Measurements from ENCODE around the gene EML6.
A peak's percentile ranks its signal among the peaks of the same experiment; 100 is the strongest.

The EML6 gene

DNA sequence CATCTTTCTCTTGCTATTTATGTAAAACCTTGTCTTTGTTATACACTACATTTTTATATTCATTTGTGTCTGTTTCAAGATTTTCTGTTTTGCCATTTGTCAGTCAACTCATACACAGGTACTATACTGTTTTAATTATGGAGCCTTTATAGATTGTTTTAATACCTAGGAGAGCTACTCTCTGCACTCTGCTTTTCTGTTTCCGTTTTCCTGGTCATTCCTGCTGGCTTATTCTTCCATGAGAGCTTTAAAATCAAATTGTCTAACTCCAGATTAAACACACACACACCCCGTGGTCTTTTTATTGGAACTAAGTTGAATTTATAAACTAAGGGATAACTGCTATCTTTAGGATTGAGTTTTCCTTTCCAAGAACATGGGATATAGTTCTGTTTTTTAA lies 165.6 kb downstream of the EML6 start:
- DNase-seq: no peak
- Mint-ChIP-seq H3K4me1 (no peaks in the 10 kb centered on the region), H3K36me3 (no peaks in the 10 kb centered on the region), H3K4me3 (no peak overlapping the region), H3K27me3 (no peaks in the 10 kb centered on the region), H3K9me3 (no peaks in the 10 kb centered on the region), H3K27ac (no peak overlapping the region)
- ATAC-seq (replicated peaks): no peak

GRCh38 chr2:54891909-54892308 lies 168.4 kb downstream of the EML6 start:
- Mint-ChIP-seq H3K9me3 (no peaks in the 10 kb centered on the region), H3K27me3 (no peaks in the 10 kb centered on the region), H3K4me3 (no peak overlapping the region), H3K36me3 (no peaks in the 10 kb centered on the region), H3K4me1 (no peaks in the 10 kb centered on the region), H3K27ac (no peak overlapping the region)
- ATAC-seq (replicated peaks) (no peak), DNase-seq (no peak)

DNA sequence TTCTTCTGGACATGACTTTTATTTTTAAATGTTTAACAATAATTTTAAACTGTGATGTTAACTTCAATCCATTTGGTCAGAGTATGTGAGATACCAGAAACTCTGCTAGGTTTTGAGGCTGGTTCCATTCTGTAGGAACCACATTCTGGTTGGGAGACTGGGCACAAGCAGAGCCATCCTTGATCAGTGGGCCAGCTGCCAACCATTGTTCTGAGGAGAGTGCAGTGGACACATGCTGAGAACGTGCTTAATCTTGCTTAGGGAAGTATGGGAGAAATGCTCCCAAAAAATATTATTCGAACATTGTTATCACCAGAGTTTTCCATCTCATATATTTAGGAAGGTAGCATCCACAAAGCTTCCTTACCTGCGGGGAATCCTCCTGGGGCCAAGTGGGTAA lies 171.0 kb downstream of the EML6 start:
- ATAC-seq (replicated peaks) (no peak), DNase-seq (no peak)
- no peak overlapping the region for H3K27ac Mint-ChIP-seq
- no peaks in the 10 kb centered on the region for H3K9me3 Mint-ChIP-seq
- no peaks in the 10 kb centered on the region for H3K27me3 Mint-ChIP-seq
- H3K36me3 Mint-ChIP-seq: no peaks in the 10 kb centered on the region
- no peak overlapping the region for H3K4me3 Mint-ChIP-seq
- no peaks in the 10 kb centered on the region for H3K4me1 Mint-ChIP-seq

GRCh38 chr2:54895730-54896129 lies 172.3 kb downstream of the EML6 start:
- no peak overlapping the region for H3K4me3 Mint-ChIP-seq

GRCh38 chr2:54897420-54898310 lies 174.2 kb downstream of the EML6 start:
- no peaks in the 10 kb centered on the region for H3K4me1 Mint-ChIP-seq
- DNase-seq (no peak), ATAC-seq (replicated peaks) (no peak)
- no peaks in the 10 kb centered on the region for H3K27me3 Mint-ChIP-seq
- no peaks in the 10 kb centered on the region for H3K36me3 Mint-ChIP-seq
- H3K9me3 Mint-ChIP-seq: no peaks in the 10 kb centered on the region
- no peak overlapping the region for H3K4me3 Mint-ChIP-seq
- H3K27ac Mint-ChIP-seq: no peak overlapping the region

More at GRCh38 chr2:54895730-54896129, 172.3 kb downstream of the EML6 start:
- H3K4me1 Mint-ChIP-seq: no peaks in the 10 kb centered on the region
- ATAC-seq (replicated peaks) (no peak), DNase-seq (no peak)
- H3K27me3 Mint-ChIP-seq: no peaks in the 10 kb centered on the region
- no peak overlapping the region for H3K27ac Mint-ChIP-seq
- H3K36me3 Mint-ChIP-seq: no peaks in the 10 kb centered on the region
- H3K9me3 Mint-ChIP-seq: no peaks in the 10 kb centered on the region

GRCh38 chr2:54898456-54899226 lies 175.2 kb downstream of the EML6 start:
- Mint-ChIP-seq H3K36me3 (no peaks in the 10 kb centered on the region), H3K4me3 (no peak overlapping the region), H3K27me3 (no peaks in the 10 kb centered on the region), H3K27ac (no peak overlapping the region), H3K4me1 (no peaks in the 10 kb centered on the region), H3K9me3 (no peaks in the 10 kb centered on the region)
- ATAC-seq (replicated peaks) (no peak), DNase-seq (no peak)

DNA sequence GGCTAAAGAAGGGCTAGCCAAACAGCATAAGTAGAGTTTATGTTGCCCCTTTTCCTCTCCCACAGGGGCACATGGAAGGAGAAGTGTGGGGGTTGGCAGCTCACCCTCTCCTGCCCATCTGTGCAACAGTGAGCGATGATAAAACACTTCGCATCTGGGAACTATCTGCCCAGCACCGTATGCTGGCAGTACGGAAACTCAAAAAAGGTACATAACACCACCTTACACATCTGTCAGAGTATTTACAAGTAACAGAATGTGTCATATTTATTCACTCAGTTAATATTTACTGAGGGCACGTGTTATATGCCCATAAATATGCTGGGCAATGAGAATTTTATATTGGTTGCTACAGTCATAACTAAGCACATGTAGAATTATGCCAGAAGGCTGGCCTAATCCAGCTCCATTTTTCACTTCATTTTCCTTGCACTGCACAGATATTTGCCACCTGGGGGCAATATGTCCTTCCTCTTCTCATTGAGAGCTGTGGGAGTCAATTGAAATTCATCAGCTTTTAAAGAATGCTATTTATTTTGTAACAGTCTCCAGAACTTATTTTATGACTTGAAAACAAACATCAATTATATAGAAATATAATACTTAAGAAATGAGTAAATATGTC lies 176.2 kb downstream of the EML6 start:
- H3K36me3 Mint-ChIP-seq: no peaks in the 10 kb centered on the region
- ATAC-seq (replicated peaks) (peak in 1 of 2 donors; percentile 29), DNase-seq (no peak)
- no peaks in the 10 kb centered on the region for H3K9me3 Mint-ChIP-seq
- H3K4me3 Mint-ChIP-seq: no peak overlapping the region
- peaks cover 0 to 5% of the 10 kb centered on the region in 2 donors for H3K27me3 Mint-ChIP-seq
- no peak overlapping the region for H3K27ac Mint-ChIP-seq
- H3K4me1 Mint-ChIP-seq: no peaks in the 10 kb centered on the region

GRCh38 chr2:54901224-54901986 lies 177.9 kb downstream of the EML6 start:
- Mint-ChIP-seq H3K9me3 (no peaks in the 10 kb centered on the region), H3K27me3 (peaks cover 0 to 5% of the 10 kb centered on the region in 2 donors), H3K4me3 (no peak overlapping the region), H3K36me3 (no peaks in the 10 kb centered on the region), H3K4me1 (no peaks in the 10 kb centered on the region), H3K27ac (no peak overlapping the region)
- DNase-seq (no peak), ATAC-seq (replicated peaks) (no peak)

- no peaks in the 10 kb centered on the region for H3K36me3 Mint-ChIP-seq
- H3K27me3 Mint-ChIP-seq: peaks cover 0 to 5% of the 10 kb centered on the region in 2 donors
- no peak overlapping the region for H3K4me3 Mint-ChIP-seq
- H3K9me3 Mint-ChIP-seq: no peaks in the 10 kb centered on the region
- ATAC-seq (replicated peaks): no peak
- no peak for DNase-seq
- no peak overlapping the region for H3K27ac Mint-ChIP-seq
- H3K4me1 Mint-ChIP-seq: no peaks in the 10 kb centered on the region
Measured at GRCh38 chr2:54902763-54903162, 179.3 kb downstream of the EML6 start.

DNA sequence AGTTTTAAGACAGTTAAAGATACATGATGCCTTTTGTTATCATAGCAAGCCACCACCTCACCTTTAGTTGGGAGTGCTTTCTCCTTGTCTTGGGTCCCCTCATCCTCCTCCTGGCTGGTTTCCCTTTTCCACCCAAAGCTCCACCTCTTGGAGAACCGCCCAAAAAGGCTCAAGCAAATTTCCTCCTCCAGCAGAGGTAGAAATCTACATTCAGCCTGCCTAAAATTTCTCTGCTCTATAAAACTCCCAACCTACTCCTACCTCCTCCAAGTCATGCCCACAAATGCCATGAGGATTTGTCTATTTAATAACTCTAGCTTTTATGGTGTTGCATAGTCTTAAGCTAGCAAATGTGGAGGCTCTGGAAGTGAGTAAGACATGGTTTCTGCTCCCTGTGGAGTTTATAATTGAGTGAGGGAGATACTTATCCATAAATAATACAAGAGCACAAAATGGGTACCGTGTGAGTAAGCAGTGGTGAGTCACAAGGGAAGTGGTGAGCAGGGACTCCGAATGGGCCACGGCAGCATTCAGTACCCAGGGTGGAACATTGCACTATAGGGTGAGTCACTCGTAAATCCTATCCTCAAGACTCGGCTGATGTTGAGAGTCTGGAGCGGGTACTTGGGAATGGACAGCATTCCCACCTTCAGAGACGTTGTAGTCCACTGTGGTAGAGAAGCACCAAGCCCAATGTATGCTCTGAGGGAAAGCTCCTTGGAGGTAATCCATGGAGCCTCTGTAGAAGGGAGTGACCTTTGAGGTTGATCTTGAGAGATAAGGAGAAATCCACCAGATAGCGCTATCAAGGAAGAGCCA lies 180.5 kb downstream of the EML6 start:
- H3K4me3 Mint-ChIP-seq: no peak overlapping the region
- ATAC-seq (replicated peaks): peak; percentile 54 to 77
- H3K27me3 Mint-ChIP-seq: peaks cover 0 to 5% of the 10 kb centered on the region in 2 donors
- H3K27ac Mint-ChIP-seq: no peak overlapping the region
- H3K36me3 Mint-ChIP-seq: no peaks in the 10 kb centered on the region
- no peaks in the 10 kb centered on the region for H3K4me1 Mint-ChIP-seq
- DNase-seq: no peak
- no peaks in the 10 kb centered on the region for H3K9me3 Mint-ChIP-seq

- H3K27me3 Mint-ChIP-seq: peaks cover 0 to 5% of the 10 kb centered on the region in 2 donors
- ATAC-seq (replicated peaks): no peak
- H3K4me1 Mint-ChIP-seq: no peaks in the 10 kb centered on the region
- H3K27ac Mint-ChIP-seq: no peak overlapping the region
- no peaks in the 10 kb centered on the region for H3K9me3 Mint-ChIP-seq
- no peaks in the 10 kb centered on the region for H3K36me3 Mint-ChIP-seq
- no peak for DNase-seq
- H3K4me3 Mint-ChIP-seq: no peak overlapping the region
Measured at GRCh38 chr2:54904836-54905235, 181.4 kb downstream of the EML6 start.

DNA sequence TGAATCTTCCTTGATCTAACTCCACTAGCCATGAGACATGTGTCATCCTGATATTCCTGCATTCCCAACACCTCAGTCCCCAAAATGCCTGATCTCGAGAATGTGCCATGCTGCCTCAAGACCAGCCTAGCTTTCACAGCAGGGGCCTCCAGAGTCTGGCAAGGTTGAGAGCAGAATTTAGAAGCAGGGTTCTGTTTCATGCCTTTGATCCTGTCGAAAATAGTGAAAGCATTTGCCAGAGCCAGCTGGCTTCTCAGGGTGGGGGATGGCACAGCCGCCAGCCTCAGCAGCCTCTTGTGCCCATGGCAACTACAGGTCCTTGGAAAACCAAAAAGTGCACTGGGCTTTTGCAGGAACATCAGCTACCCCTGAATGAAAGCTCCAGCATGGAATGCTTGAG lies 183.3 kb downstream of the EML6 start:
- DNase-seq: no peak

DNA sequence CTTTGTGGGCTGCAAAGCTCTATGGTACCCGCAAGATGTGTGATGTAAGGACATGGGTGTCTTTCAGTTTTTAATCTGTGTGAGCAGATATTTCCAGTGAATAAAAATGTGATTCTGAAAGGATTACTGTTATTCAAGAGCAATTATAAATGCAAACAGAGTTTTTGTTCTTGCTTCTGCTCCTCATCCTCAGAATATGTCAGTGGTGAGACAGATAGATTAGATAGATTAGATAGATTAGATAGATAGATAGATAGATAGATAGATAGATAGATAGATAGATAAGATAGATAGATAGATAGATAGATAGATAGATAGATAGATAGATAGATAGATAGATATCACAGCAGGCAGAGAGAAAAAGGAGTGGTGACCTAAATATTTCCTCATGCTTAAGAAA lies 184.2 kb downstream of the EML6 start:
- no peak for ATAC-seq (replicated peaks)
- Mint-ChIP-seq H3K9me3 (no peaks in the 10 kb centered on the region), H3K4me1 (no peaks in the 10 kb centered on the region), H3K36me3 (no peaks in the 10 kb centered on the region), H3K27me3 (peaks cover 0 to 5% of the 10 kb centered on the region in 2 donors), H3K27ac (no peak overlapping the region), H3K4me3 (no peak overlapping the region)
- DNase-seq: no peak

More for the DNA sequence above, 183.3 kb downstream of the EML6 start:
- Mint-ChIP-seq H3K4me3 (no peak overlapping the region), H3K4me1 (no peaks in the 10 kb centered on the region), H3K27ac (no peak overlapping the region), H3K9me3 (no peaks in the 10 kb centered on the region), H3K36me3 (no peaks in the 10 kb centered on the region), H3K27me3 (peaks cover 0 to 5% of the 10 kb centered on the region in 2 donors)
- ATAC-seq (replicated peaks): no peak

Measured in stimulated activated naive B cell treated with anti-CD40 and anti-IgM and Interleukin-4, amounts not matched to agents 10 μg/mL and 1 μg/mL and 100 μg/mL, for 72 hours (primary cell).